Keratinocyte (primary cell): Measurements from ENCODE around the gene KSR2. TPM values are rescaled to one million over a fixed set of nuclear protein-coding genes. Genes with fewer than 3 reads are reported as not detected.

ENCODE experiments used
- DNase-seq: peaks from one replicate; pipeline ENCODE4 v3.0.0-alpha.2; 2011; ENCODE audit warnings: low read depth, missing footprints, low spot score
- FAIRE-seq: peaks from 2 replicates; lab custom pipeline; 2011; peaks lifted over from hg19 to GRCh38; lab: Jason Lieb, UNC
- H2AFZ ChIP-seq: 2 replicates; pipeline ENCODE4 v1.6.0; 2012; ENCODE audit warnings: low read length, control low read depth, inconsistent platforms; ENCODE audit not compliant: control insufficient read depth
- H3K27ac ChIP-seq: 2 replicates; pipeline ENCODE4 v1.5.1; 2011; ENCODE audit warnings: low read length; ENCODE audit not compliant: control insufficient read depth, insufficient read depth
- H3K27me3 ChIP-seq: 3 replicates; pipeline ENCODE4 v1.6.0; 2011; ENCODE audit warnings: low read length; ENCODE audit not compliant: control insufficient read depth, insufficient read depth; ENCODE audit errors: extremely low read depth
- H3K36me3 ChIP-seq, 2 experiments: 2 replicates in 1 of 2; 3 replicates in 1 of 2; pipeline ENCODE4 v1.5.1; 2011; ENCODE audit warnings: low read length in 2 of 2, mild to moderate bottlenecking in 1 of 2; ENCODE audit not compliant: control insufficient read depth in 2 of 2, insufficient read depth in 2 of 2; ENCODE audit errors: extremely low read depth in 1 of 2
- H3K4me1 ChIP-seq: 3 replicates; pipeline ENCODE4 v1.5.1; 2011; ENCODE audit warnings: low read length; ENCODE audit not compliant: control insufficient read depth, insufficient read depth; ENCODE audit errors: extremely low read depth
- H3K4me2 ChIP-seq: 3 replicates; pipeline ENCODE4 v1.6.0; 2011; ENCODE audit warnings: low read depth, low read length; ENCODE audit not compliant: control insufficient read depth, insufficient read depth; ENCODE audit errors: extremely low read depth
- H3K4me3 ChIP-seq, 3 experiments: fragments of 200-600 bp in 1 of 3; sonication (generic) in 1 of 3; 2 replicates in 2 of 3; 3 replicates in 1 of 3; pipeline ENCODE4 v1.5.1; 2011 to 2016; ENCODE audit warnings: low read length in 3 of 3, mild to moderate bottlenecking in 3 of 3, control low read depth in 2 of 3, inconsistent platforms in 1 of 3, low read depth in 1 of 3, mixed read lengths in 1 of 3, mixed run types in 1 of 3, moderate library complexity in 1 of 3; ENCODE audit not compliant: control insufficient read depth in 2 of 3, insufficient read depth in 2 of 3; ENCODE audit errors: extremely low read depth in 1 of 3
- H3K79me2 ChIP-seq: 2 replicates; pipeline ENCODE4 v1.6.0; 2012; ENCODE audit warnings: low read length; ENCODE audit not compliant: control insufficient read depth, insufficient read depth
- H3K9ac ChIP-seq: 3 replicates; pipeline ENCODE4 v1.6.0; 2011; ENCODE audit warnings: low read length; ENCODE audit not compliant: control insufficient read depth, insufficient read depth; ENCODE audit errors: extremely low read depth
- H3K9me1 ChIP-seq: 3 replicates; pipeline ENCODE4 v1.6.0; 2011; ENCODE audit warnings: low read length; ENCODE audit not compliant: control insufficient read depth, insufficient read depth; ENCODE audit errors: extremely low read depth
- H3K9me3 ChIP-seq: 2 replicates; pipeline ENCODE4 v1.5.1; 2012; ENCODE audit warnings: low read depth, low read length; ENCODE audit not compliant: control insufficient read depth
- H4K20me1 ChIP-seq: 3 replicates; pipeline ENCODE4 v1.6.0; 2011; ENCODE audit warnings: low read length; ENCODE audit not compliant: control insufficient read depth, insufficient read depth; ENCODE audit errors: extremely low read depth
- EZH2 ChIP-seq: IDR thresholded peaks from one replicate; pipeline ENCODE4 v1.6.1; 2012; ENCODE audit warnings: inconsistent platforms, mild to moderate bottlenecking, low read length, moderate library complexity
- dilution Hi-C: fragments of 300-500 bp; cut with MboI; formaldehyde crosslinking; loops from one replicate; pipeline ENCODE4 v1.7.0; 2020; ENCODE audit warnings: low sequenced_read_pairs; ENCODE audit not compliant: extremely low pct_ligation_motif_present
- polyA plus RNA-seq, 5 experiments: library from polyadenylated mRNA; depleted of rRNA in 3 of 5; stranded (reverse) in 3 of 5; stranded (forward) in 1 of 5; unstranded in 1 of 5; fragments of >200 nt; gene quantifications; 1 replicate in 1 of 5; 2 replicates in 3 of 5; 3 replicates in 1 of 5; pipeline versions ENCODE4 v1.2.1 to v1.2.3, GENCODE V29; 2011 to 2012; ENCODE audit warnings: missing spikeins in 2 of 5, low read depth in 1 of 5, low replicate concordance in 1 of 5
- TF ChIP-seq, protein P1 (sequence below), 3 experiments: IDR thresholded peaks in 1 of 3; conservative IDR thresholded peaks in 1 of 3; optimal IDR thresholded peaks in 1 of 3; 2 replicates in 2 of 3; 3 replicates in 1 of 3; pipeline versions ENCODE3 to v1.5.1; 2011; ENCODE audit warnings: low read length in 3 of 3, mild to moderate bottlenecking in 3 of 3, moderate library complexity in 2 of 3, control low read depth in 1 of 3, inconsistent platforms in 1 of 3; ENCODE audit not compliant: insufficient read depth in 2 of 3; ENCODE audit errors: extremely low read depth in 1 of 3

The KSR2 gene
- polyA plus RNA-seq, 1 donor (not counting 4 experiments of a cell fraction or from before 2014, with no cell fraction given): 0.01 TPM

DNA sequence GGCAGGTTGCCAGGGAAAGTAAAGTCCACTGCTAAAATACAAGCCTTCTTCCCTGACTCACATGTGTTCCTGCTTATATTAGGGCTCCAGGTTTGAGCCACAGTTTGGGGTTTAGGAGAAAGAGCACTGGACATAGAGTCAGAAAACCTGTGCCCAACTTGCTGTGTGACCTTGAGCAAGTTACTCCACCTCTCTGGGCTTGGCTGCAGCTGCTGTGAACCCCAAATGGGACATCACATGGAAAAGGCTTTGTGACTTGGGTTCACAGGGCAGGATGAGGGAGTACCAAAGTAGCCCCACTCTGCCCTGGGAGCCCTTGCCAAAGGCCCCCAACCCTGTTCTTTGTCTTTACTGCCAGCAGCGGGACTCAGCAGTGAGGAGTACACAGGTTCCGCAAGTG lies 528.4 kb downstream of the KSR2 start:
- DNase-seq (no peak), FAIRE-seq (no peak)
- no peak overlapping the region for H3K4me3 ChIP-seq
- TF ChIP-seq, protein P1, sequence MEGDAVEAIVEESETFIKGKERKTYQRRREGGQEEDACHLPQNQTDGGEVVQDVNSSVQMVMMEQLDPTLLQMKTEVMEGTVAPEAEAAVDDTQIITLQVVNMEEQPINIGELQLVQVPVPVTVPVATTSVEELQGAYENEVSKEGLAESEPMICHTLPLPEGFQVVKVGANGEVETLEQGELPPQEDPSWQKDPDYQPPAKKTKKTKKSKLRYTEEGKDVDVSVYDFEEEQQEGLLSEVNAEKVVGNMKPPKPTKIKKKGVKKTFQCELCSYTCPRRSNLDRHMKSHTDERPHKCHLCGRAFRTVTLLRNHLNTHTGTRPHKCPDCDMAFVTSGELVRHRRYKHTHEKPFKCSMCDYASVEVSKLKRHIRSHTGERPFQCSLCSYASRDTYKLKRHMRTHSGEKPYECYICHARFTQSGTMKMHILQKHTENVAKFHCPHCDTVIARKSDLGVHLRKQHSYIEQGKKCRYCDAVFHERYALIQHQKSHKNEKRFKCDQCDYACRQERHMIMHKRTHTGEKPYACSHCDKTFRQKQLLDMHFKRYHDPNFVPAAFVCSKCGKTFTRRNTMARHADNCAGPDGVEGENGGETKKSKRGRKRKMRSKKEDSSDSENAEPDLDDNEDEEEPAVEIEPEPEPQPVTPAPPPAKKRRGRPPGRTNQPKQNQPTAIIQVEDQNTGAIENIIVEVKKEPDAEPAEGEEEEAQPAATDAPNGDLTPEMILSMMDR (optimal IDR thresholded peaks at IDR 0.05 in 1 of 3, IDR thresholded peaks at IDR 0.05 in 1 of 3, conservative IDR thresholded peaks at IDR 0.05 in 1 of 3; ENCODE audit: extremely low read depth in 1 of 3, insufficient read depth in 2 of 3, low read length in 3 of 3): no peak
- TF ChIP-seq EZH2: no peak
- H3K27ac ChIP-seq: no peak overlapping the region
- H3K4me1 ChIP-seq: no peaks in the 10 kb centered on the region
- dilution Hi-C loops: no loop called here
- H2AFZ ChIP-seq: no peak overlapping the region
- H3K9ac ChIP-seq: no peak overlapping the region
- H4K20me1 ChIP-seq: no peaks in the 10 kb centered on the region
- no peaks in the 10 kb centered on the region for H3K36me3 ChIP-seq
- H3K9me1 ChIP-seq: no peaks in the 10 kb centered on the region
- no peaks in the 10 kb centered on the region for H3K27me3 ChIP-seq
- H3K9me3 ChIP-seq: no peaks in the 10 kb centered on the region
- H3K4me2 ChIP-seq: no peak overlapping the region
- H3K79me2 ChIP-seq: no peaks in the 10 kb centered on the region

DNA sequence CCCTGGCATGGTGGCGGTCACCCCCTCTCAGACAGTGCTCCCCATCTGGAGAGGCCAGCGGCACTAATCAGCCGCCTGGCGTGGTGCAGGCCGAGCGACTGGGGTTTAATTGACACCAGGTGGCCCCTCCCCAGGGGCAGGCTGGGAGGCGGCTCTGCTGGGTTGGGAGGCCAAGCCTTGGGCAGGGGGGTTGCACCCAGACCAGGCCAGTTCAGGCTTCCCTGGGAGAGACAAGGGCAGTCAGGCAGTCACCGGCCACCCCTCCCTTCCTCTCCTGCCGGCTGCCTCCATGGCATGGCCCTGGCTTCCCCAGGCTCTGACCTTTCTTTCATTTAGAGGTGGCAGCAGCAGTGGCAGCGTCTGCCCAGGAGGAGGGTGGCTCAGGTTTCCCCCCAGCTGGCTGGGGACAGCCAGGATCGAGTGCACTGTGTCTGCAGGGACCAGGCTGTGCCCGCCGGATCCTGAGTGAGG lies 529.2 kb downstream of the KSR2 start:
- no peaks in the 10 kb centered on the region for H3K36me3 ChIP-seq
- no peaks in the 10 kb centered on the region for H3K9me3 ChIP-seq
- H3K4me1 ChIP-seq: no peaks in the 10 kb centered on the region
- dilution Hi-C loops: no loop called here
- H4K20me1 ChIP-seq: no peaks in the 10 kb centered on the region
- H3K79me2 ChIP-seq: no peaks in the 10 kb centered on the region
- no peak overlapping the region for H3K4me2 ChIP-seq
- H3K9ac ChIP-seq: no peak overlapping the region
- H3K27ac ChIP-seq: no peak overlapping the region
- no peak for DNase-seq
- no peaks in the 10 kb centered on the region for H3K27me3 ChIP-seq
- no peaks in the 10 kb centered on the region for H3K9me1 ChIP-seq
- H2AFZ ChIP-seq: no peak overlapping the region
- no peak overlapping the region for H3K4me3 ChIP-seq
- no peak for FAIRE-seq
- TF ChIP-seq EZH2: no peak
- TF ChIP-seq, protein P1 (optimal IDR thresholded peaks at IDR 0.05 in 1 of 3, IDR thresholded peaks at IDR 0.05 in 1 of 3, conservative IDR thresholded peaks at IDR 0.05 in 1 of 3; ENCODE audit: extremely low read depth in 1 of 3, insufficient read depth in 2 of 3, low read length in 3 of 3): no peak
